NCI-H774 (cell line): ENCODE results near the gene CADM1.

Experiments used
- DNase-seq: peaks from one replicate; lab custom pipeline; 2025; lab: John Stamatoyannopoulos, UW

CADM1 gene

DNA sequence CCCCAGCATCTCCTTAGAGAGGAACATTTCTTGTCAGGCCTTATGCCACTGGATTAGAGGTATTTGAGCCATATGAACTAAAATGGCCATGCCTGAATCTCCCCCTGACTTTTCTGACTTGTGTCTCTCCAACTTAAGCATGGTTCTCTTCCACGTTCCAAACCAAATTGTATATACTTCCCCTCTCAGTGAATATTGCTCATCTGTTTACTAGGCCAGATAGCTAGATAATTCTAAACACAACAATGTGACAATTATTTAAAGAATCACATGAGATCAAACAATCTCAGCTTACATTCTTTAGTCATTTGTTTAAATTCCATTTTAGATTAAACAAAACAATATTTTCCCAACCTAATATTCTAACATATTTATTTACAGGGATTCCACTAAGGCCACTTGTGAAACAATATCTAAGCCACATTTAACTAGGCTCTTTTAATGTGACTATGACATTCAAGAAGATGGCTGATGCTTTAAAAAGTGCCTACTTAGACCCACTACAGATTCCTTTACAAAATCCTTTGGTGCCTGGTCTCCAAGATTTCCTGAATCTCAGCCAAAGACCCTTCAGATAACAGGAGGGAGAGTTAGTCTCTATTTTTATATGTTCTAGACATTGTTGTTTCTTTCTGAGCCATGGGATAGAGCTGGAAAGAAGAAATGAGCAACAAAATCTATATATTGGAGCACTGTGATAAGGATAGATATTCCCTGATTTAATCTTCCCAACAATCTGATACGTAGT, 105.7 kb downstream of the CADM1 start:
- DNase-seq = no peak

DNA sequence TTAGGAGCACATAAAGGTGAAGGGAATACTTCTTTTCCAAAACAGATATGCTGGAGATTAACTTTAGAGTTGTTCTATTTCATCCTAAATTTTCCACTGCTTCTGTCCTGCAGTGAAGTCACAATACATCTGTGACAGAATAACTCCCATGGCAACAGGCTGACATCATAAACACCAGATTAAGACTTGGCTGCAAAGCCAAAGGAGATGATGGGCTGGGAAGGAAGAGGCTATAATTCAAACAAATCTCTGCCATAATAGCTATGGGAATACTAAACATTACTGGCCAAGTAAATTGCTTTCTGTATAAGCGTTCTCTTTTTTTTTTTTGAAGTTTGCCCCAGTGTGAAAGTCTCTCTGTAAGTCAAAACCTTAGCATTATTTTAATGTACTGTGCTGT, 107.7 kb downstream of the CADM1 start:
- no peak for DNase-seq

DNA sequence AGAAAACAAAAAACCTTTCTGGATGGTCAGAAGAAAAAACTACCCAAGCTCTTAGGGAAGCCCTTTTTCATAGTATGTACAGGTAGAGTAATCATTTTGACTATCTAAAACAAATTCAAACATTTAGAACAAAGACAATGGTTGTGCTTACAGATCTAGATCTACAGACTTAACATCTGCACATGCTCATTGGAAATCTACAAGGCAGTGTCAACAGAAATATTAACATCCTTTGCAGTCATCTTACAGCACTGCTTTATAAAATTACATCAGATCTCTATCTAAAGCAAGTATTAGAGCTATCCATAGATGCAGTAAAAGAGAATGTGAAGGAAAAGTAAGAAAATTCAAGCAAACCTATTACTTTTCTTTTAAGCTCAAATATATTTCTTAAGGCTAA, 110.3 kb downstream of the CADM1 start:
- DNase-seq = no peak

DNA sequence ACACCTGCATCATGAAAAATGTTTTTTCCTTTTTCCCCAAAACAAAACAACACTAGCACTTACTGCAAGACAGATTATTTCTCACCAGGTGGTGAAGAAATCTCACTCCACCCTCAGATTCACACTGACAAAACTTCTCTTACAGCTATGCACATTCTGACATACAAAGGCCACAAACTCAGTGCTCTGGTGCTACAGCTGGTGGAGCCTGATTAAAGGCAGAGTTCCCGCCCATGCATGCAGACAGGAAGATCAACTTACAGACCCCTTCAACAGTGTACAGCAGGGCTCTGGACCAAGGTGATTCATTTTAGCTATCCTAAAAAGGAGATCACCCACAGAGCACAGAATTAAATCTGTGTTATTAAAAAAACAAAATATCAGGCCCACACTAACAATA, 112.6 kb downstream of the CADM1 start:
- no peak for DNase-seq

DNA sequence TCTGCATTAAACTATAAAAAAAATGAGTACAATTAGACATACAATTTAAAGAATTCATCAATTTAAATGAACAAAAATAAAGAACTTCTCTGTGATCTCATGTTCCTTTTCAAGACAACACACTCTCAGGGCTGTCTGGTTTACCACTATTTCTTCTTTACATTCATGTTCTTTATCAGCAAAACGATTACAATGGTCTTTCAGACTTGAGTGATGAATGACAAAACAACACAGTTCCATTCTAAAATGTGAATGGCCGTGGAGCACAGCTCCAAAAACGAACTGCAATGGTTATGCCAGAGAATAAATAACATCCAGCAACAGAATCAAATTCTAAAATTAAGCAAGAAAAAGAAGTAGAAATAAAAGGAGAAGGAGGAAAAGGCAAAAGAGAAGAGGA, 113.1 kb downstream of the CADM1 start:
- DNase-seq = no peak

DNA sequence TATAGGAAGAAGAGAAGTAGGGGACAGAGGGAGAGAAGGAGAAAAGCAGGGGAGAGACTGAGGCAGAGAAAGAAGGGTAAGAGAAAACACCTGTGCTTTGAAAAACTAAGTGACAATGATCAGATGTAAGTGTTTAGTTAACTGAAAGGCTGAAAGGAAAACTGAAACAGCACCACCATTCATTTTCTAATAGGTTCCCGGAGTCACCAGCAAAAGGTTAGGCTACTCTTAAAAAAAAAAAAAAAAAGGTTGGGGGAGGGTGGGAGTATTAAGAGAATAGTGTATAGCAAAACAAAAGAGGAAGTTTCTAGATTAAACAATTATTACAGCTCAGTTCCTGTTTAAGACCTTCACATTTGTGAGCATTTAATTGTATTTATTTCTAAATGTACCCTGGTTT, 113.8 kb downstream of the CADM1 start:
- DNase-seq = no peak

DNA sequence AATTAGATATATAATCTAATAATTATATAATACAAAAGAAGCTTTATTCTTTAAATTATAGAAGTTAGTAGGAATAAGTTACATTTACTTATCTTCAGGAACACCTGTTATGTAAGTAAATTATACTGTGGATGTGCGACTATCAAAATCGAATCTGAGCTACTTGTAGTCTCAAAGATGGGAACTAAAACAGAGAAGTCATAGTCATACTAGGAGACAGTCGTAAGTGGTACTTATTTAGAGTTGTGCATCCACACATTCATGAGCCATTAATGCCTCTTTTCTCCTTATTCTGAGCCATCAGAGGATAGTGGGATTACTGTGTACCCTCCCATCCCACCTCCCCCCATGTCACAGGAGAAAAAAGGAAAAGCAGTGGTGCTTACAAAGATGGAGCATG, 114.4 kb downstream of the CADM1 start:
- no peak for DNase-seq

DNA sequence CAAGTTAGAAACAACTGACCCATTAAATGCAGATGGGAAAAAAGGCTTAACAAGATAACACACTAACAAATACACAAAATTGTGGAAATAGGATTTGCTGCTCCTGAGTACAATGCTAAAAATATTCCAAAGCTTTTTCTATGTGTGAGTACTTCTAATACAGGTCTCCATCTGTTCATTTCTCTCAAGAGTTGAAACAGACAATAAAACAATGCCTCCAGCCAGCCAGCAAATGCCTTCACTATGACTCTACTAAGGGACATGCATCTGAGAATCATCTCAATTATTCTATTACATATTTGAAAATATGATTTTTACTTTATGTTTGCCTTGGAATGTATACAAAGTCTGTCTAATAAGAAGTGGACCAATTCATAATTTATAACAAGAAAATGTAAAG, 119.0 kb downstream of the CADM1 start:
- no peak for DNase-seq

DNA sequence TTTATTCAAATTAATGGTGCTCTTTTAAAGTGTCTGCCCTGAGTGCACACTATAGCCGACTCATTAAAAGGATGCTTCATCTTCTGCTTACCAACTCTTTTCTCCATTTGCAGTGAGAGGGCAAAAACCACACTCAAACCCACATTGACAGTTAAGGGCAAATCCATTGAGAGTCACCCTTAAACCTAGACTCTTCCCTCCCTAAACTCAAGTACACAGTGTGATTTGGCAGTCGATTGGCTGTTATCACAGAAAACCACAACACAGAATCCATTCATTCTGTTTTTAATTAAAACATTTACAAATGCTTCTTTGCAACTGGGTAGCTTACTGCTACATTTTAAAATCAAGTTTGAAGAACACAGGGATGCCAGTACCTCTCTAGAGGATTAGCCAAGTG, 120.0 kb downstream of the CADM1 start:
- DNase-seq = no peak

DNA sequence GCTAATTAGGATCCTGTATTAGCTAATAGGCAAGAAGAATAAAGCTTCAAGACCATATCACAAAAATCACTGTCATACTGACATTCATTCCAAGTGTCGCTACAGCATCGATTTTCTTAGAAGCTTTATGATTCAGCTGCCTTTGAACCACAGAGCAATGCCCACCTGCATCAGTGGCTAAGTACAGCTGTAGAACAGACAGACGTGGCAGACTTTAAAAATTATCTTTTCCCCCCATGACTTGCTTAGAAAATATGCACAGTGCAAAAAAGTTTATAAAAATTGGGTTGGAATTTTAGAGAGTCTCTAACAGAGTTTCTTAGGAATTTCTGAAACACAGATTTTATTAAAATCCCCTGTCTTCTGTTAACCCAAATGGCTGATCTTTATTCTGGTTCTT, 120.8 kb downstream of the CADM1 start:
- no peak for DNase-seq

DNA sequence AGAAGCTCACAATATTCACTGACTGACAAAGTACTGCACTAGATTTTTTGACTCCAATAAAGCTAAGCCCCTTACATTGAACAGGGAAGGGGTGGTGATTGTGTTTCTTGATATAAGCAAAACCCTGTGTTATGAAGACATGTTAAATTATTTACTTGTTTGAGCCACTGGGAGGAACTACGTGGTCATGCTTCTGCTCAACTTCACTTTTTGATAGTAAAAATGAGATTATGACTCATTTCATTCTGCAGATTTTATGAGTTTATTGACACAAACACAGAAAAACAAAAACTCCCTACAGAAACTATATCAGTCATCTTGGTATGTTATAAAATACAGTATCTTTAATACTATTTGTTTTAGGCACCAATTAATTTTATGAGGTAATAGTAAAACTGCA, 124.7 kb downstream of the CADM1 start:
- no peak for DNase-seq

DNA sequence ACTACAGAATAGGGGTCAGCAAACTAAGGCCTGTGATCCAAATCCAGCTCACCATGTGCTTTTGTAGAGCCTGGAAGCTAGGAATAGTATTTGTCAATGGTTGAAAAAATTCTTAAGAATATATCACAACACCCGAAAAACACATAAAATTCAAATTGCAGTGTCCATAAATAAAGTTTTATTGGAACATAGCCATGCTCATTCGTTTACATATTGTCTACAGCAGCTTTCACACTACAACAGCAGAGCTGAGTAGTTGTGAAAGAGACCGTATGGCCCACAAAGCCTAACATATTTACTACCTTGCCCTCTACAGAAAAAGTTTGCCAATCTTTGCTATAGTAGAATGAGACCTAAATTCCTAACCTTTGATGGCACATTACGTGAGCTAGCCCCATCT, 125.7 kb downstream of the CADM1 start:
- no peak for DNase-seq

DNA sequence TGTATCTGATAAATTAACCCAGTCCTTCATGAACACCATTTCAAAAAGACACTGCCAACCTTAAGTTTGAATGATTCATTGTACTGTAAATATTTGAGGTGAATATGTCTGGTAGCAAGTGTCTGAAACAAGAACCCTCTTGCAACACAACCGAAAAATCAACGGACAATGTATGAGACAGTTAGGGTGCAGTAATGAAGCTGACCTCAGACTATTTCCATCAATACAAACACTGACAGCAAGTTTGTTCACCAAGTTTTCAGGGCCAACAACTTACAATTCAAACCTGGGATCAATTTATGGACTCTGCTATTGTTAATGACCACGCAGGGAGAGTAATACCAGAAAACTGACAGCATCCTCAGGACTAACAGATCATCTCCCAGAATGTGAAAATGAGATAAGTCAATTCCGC, 126.3 kb downstream of the CADM1 start:
- no peak for DNase-seq

DNA sequence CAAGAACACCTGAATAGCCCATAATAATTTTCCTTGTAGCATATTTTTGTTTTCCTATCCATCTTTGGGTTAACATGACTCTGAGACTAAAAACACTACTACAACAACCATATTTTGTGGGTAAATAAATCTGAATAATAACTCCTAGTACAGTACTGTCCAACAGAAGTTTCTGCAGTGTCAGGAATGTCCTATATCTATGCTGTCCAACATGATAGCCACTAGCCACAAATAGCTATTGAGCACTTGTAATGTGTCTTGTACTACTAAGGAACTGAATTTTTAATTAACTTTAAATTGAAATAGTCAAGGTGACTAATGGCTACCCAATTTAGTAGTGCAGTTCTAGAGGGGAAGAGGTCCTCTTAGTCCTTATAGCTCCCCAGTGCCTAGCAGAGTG, 135.6 kb downstream of the CADM1 start:
- DNase-seq = no peak

DNA sequence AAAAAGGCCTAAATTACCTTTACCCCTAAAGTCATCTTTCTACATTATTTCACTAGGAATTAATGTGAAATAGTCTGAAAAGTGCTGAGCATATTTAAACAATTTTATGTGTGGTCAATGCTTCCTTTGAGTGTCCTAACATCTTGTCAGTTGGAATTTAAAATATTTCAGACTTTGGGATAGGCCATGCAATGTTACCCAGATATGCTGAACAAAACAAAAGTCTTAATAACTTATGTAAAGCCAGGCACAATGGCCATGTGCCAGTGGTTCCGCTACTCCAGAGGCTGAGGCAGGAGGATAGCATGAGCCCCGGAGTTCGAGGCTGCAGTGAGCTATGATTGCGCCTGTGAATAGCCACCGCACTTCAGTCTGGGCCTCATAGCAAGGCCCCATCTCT, 137.4 kb downstream of the CADM1 start:
- no peak for DNase-seq

DNA sequence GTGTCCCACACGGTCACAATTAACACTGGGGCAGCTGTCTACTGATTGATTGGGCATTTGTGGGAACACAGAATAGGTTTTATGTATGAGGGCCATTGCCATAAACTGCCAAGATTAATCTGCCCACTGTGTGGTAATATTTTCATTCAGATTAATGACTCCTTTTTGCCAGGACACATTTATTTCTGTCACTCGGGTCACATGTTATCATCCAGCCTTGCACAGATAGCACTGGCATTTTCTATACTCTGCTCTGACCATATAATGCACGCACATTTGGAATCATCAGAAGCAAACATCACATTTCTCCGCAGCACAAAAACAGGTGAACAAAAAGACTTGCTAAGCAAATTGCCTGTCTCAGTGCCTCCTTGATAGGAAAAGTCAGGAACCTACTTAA, 138.3 kb downstream of the CADM1 start:
- DNase-seq = no peak

DNA sequence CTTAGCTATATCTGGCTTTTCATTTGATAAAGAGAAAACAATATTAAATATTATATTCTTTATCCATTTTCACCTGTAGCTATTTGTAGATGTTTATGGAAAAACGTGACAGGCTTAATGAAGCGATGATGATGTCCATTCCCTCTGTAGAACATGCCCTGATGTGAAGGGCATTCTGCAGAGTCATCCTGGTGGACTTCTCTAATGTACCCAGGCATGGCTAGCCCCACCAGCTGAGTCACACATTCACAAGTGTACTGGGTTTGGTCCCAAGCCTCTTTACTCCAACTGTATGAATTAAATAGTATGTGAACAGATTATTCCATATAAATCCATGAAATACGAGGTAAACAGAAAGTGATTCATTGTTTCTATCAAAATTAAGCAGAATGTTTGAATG, 139.3 kb downstream of the CADM1 start:
- no peak for DNase-seq

DNA sequence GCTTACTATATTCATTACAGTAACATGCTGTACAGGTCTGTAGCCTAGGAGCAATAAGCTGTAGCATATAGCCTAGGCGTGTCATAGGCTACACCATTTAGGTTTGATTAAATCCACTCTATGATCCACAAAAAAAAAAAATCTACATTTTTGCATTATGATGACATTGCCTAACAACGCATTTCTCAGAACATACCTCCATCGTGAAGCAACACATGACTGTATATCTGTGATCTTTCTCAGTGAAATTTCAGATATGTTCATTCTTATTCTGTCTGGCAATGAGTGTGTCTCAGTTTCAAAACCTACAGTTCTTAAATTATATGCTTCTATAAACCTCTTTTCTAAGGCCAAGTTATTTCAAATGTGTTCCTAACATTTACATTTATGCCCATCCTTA, 140.3 kb downstream of the CADM1 start:
- DNase-seq = no peak

DNA sequence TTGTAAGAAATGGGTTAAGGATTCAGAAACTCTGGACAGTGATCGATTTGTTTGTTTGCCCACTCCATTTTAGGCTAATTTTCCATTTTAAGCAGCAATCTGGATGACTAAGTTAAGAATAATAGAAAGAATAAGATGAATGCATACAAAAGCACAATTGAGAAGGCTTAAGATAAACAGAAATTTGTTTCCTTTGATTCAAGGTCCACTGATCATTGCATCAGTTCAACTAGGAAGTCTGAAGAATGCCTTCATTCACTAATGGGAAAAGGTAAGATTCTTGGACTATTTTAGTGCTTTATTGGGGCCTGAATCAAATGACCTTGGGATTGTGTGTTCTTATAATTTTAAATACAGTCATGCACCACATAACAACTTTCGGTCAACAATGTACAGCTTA, 140.8 kb downstream of the CADM1 start:
- DNase-seq = no peak

DNA sequence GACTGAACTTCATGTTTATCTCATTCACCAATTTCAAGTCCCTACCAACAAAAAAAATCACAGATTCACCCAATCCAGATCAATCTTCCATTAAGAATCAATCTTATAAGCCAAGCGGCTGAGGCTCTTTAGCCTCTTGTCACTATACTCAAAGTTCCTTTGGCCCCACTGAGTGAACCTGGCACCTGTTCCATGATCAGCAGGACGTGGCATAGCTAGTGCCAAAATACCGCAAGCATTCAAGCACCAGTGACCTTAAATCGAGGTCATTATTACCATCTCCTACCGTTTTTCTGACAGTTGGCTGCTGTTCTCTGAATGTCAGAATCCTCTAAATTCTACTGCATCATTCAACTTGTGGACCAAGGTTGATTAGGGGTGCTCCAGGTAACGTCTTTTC, 141.2 kb downstream of the CADM1 start:
- no peak for DNase-seq

DNA sequence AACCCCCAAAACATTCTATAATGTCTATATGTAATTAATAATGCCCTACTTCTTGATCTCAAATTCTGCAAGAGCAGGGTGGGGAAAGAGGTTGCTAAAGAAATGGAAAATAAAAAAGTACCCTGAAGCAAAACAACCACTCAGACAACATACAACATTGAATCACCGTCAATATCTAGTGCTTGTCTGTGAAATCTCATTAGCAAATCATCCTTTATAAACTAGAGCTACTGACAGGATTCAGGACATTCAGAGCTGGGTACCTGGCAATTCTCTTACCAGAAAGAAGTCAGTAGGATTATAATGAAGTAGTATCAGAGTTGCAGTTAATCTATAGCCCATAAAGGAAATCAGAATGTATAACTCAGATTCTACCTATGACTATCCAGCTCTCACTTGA, 143.2 kb downstream of the CADM1 start:
- DNase-seq = no peak

DNA sequence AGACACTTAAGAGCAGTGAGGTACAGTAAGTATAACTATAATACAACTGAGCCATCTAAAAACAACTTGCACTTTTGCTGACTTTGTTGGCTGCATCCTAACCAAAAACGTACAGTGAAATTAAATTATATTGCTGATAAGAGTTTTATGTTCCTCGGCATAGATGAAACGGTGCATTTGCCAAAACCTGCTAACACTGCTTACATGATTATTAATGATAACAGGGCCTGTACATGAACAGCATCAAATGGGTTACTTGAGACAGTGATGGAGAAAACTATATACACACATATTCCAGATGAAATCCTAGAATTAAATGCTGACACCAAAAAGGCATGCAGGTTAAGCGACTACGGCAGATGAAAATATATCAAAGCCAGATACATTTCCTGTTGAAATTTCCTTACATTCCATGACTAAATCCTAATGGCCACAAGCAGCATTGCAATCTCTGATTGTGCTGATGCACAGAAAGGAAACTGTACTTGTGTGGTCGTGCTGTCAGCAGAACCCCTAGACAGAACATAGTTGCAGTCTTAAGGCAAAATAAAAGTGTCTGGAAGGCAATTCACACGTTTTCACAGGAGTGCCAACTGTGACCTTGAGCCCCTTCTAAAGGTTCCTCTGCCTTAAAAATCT, 143.9 kb downstream of the CADM1 start:
- no peak for DNase-seq

DNA sequence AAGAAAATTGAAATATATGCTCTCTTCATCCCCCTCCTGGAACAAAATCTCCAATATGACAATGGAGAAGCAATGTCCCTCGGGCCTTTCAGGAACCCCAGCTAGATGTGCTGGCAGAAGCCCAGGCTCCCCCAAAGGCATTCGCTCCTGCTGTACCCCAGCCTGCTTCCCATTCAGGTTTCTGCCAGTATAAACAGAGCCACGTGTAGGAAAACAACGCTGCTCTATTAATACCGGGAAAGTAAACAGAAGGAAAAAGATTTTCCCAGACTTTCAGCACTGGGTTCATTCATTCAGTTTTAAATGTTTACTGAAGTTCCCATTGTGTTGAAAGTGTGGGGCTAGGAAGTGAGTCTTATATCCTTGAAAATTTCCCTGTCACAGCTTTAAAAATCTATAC, 147.1 kb downstream of the CADM1 start:
- DNase-seq = no peak

DNA sequence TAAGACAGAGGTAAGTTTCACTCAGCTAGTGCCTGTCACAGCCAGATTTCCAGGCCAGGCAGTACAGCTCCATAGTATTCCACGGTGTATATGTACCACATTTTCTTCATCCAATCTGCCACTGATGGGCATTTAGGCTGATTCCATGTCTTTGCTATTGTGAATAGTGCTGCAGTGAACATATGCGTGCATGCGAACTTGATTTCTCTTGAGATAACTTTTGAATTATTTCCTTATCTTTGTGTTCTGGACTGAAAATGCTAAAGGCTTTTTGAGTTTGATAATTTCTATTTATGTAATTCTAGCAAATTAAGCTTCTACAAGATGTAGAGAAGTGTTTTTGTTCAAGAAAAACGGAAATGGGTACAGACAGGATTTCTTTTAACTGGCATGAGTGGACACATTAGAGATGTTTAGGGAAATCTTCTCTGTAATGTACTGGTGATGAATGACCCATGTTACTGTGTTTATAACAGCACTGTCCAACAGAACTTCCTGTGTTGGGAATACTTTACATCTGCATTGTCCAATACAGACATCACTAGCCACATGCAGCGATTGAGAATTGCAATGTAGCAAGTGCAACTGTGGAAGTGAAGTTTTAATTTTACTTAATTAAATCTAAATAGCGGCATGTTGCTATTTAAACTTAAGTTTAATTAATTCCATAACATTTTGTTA, 151.3 kb downstream of the CADM1 start:
- no peak for DNase-seq
